HG03571 (cell line): ENCODE data around the gene SPATA31C1.
"Not testable (repeated sequence)": the region's sequence is repeated elsewhere in the genome, so short reads cannot be mapped to it uniquely, and the experiment has no call there.

Source experiments
- ATAC-seq: cut with Tn5 transposase; IDR thresholded peaks from one replicate; pipeline ENCODE4 v1.9.1; 2021; ENCODE audit not compliant: unreplicated experiment

SPATA31C1 gene

DNA sequence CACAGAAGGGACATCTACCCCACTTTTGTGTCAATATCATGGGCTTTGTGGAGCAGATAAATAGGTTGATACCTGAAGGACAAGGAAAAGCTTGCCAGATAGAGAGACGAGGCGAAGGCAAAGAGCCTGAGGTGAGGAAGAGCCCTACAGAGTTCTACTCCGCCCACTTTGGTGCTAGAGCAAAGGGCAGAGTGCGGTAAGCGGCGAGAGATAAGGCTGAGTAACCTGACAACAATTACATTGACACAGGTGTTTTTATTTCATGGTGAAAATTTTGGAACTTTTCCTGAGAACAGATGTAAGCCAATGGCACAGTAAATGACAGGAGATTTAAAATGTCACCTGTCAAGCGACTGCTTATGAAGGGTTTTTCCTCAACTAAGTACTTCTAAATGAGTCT, 16.7 kb downstream of the SPATA31C1 start:
- ATAC-seq = not testable (repeated sequence)

DNA sequence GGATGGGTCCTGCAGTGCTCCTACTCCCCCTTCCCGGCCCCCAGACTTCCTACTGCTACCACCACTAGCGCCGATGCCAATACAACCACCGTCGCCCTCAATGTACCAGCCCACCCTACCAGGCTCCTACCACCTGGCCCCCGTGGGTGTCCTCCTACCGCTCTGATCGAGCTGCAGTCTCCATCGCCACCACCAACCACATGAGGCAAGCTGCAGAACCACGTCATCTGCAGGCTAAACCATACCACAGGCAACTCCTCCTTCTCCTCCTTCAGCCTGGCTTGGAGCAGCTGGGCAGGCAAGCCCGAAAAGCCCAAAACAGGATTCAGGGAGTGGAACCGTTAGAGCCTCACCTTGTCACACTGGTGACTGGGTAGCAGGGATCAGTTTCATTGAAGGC, 19.6 kb downstream of the SPATA31C1 start:
- ATAC-seq = not testable (repeated sequence)

DNA sequence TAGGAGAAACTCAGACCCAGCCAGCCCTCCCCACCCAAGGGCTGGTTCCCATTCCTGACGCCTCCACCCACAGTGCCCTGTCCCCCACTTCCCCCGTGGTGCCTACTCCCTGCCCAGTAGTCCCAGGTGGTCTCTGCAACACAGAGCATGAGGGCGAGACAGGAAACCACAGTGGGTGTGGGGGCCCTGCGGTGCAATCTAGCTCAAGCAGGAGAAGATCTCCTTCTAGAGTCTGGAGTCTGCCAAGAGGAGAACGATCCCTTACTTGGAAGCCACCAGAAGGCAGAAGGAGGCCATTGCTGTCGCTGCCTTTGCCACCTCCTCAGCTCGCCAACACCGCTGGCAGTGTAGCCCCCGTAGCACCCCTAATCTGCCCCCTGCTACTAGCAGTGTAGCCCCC, 20.2 kb downstream of the SPATA31C1 start:
- ATAC-seq = not testable (repeated sequence)

DNA sequence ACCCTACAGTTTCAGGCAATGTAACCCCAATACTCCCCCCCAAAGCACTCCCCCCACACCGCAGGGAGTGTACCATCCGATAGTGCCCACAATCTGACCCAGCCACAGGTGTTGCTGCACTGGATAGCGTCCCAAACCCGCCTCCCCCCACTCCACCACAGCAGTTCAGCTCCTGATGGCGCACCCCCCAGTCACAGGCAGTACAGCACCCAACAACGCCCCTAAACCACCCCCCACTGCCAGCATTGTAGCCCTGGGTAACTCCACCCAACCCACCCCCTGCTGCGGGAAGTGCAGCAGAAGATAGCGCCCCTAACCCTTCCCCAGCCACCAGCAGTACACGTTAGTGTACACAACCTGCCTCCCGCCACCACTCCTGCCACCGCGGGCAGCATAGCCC, 20.6 kb downstream of the SPATA31C1 start:
- not testable (repeated sequence) for ATAC-seq

DNA sequence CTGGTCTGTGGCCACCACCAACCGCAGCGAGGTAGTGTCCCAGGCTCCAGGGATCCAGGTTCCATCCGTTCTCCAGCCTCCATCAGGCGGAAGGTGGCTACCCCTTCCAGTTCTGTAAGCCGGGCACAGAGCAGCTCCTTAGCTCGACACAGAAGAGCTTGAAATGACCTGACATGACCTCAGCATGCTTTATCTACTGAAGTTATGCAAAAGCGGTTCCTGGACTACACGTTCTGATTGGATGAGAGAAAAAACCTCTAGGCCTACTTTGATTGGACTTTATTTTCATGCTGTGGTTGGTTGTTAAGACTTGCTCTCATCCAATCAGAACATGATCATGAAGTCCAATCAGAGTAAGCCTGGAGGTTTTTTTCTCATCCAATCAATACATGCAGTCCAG, 21.3 kb downstream of the SPATA31C1 start:
- ATAC-seq = not testable (repeated sequence)

DNA sequence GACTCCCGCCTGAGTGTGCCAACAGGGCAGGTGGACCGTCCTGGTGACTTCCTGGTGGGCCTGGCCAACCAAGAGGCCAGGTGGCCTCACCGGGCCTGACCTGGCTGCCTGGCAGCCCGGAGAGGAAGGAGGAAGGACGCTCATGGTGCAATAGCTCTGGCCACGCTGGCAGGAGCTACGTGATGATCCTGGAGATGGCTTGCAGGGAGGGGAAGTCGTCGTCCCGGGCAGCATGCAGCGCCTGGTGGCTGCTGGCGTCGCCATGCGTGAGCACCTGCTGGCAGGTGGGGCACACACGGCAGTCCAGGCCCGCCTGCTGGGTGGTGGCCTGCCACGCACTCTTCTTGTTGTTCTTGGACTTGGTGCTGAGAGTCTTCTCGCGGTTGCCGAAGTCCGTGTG, 26.3 kb downstream of the SPATA31C1 start:
- ATAC-seq = no peak

DNA sequence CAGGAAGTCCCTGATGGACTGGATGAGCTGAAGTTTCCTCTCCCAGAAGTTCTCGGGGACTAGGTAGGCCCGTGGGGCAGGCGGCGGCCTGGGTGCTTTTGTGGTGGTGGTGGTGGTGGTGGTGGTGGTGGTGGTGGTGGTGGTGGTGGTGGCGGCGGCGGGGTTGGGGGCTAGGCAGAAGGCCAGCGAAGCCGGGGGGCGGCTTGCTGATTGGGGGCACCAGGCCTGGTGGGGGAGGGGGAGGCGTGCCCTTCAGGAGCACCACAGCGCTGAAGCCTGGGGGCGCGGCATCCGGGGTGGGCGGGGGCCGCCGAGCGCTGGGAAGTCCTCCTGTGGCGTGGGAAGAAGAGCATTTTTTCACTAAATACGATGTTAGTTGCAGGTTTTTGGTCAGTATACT, 26.9 kb downstream of the SPATA31C1 start:
- no peak for ATAC-seq

DNA sequence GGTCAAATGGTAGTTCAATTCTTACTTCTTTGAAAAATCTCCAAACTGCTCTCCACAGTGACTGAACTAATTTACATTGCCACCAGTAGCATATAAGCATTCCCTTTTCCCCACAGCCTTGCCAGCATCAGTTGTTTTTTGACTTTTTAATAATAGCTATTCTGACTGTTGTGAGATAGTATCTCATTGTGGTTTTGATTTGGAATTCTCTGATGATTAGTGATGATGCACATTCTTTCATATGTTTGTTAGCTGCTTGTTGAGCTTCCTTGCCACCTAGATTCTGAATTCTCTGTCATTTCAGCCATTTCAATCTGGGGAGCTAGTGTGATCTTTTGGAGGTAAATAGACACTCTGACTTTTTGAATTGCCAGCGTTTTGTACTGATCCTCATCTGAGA, 32.5 kb downstream of the SPATA31C1 start:
- ATAC-seq = no peak

DNA sequence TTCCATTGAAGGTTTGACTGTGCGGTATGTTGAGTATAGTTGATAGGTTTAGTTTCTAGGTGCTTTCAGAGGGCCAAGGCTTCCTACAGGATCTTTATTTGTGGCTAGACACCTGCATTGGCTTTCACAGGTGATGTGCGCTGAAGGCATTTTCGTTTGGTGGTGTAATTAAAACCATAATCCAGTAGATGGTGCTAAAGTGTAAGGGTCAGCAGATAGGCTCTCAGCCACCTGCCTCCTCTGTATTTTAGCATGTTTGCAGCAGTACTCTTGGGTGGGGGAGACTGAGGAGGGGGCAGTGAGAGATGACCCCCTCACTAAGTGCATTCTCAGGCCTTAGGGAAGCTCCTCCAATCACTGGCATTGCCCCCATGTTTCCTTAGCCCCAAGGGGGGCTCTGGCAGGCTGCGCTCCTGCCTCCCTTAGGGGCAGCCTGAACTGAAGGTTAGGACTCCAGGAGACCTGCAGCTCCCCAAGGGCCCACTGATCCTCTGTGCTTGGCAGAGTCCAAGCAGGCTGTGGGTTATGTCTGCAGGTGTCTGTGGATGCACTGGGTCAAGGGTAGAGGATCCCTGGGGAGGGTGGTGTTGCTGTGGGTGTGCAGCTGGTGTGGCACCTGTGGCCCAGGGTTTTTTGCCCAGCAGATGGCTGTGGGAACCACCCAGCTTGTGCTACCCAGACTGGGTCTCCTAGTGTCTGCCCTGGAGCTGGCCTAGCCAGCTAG, 33.2 kb downstream of the SPATA31C1 start:
- no peak for ATAC-seq

DNA sequence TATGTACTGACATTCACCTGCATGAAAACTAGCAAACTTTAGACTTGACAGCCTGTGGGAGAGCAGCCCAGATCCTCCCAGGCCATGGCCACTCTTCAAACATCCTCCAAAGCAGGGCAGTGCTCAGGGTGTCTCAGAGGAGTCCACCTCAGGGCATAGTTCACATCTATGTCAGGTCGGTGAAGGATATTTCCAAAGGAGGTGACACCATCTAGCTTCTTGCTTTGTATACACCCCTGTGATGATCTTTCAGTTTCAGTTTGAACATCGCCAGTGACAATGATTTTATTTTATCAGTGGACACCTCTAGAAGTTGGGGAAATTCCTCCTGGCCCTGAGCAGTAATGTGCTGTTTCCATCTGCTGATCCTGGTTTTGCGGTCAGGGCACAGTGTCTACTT, 36.5 kb downstream of the SPATA31C1 start:
- no peak for ATAC-seq

DNA sequence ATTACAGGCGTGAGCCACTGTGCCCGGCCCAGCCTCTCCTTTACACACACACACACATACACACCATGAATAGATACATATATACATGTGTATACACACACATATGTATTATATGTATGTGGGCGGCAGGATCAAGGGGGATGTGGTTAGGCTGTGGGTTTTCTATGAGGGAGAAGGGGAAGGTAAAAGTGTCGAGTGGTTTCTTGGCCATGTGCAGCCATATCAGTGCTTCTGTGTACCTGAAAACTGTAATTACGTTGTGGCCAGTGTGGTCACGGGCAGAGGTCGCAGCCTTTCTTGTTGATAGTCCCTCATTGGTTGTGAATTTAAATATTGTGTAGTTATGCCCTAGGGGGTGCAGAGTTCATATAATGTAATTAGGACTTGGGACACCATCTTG, 40.1 kb downstream of the SPATA31C1 start:
- ATAC-seq = no peak

DNA sequence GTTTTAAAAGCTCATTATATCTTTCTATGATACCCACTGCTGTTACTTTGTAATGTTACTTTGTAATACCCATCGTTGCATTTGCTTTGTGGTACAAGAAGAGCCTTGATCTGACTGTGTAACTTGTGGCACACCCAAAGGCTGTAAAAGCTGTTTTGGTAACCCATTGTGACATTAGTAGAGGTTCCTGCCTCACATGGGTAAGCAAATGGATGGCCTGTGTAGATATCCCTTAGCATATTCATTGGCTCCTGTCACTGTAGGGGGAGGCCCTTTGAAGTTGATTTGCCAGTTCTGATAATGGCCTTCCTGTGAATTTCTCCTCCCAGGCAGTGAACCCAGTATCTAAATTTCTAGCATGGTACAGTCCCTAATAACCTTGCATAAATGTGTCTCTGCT, 40.8 kb downstream of the SPATA31C1 start:
- ATAC-seq = no peak

DNA sequence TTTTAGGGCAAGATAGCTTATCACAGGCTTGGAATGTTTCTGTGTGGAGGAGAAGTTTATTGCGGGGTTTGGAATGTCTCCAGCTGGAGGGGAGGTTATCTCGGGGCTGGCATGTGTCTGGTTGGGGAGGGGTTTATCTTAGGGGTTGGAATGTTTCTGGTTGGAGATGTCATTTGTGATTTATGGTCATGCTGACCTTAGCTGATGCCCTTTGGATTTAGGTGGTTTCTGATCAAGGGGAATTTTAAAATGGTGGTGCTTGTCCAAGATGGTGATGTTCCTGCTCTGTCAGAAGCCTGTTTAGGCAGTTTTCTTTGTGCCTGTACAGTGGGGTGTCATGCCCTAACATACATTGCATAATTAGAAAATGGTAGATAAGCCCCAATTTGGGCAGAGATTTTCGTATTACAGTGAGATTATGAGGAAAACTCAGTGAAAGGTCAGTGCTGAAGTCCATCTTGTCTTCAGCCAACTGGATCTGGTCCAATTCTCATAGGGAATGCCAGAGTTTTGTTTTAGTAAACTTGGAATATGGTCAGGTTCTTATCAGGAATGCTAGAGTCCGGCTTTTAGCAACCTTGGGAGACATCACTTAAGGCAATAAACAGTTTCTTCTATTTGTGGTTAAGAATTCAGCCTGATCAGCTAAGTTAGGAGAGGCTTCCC, 42.3 kb downstream of the SPATA31C1 start:
- no peak for ATAC-seq

DNA sequence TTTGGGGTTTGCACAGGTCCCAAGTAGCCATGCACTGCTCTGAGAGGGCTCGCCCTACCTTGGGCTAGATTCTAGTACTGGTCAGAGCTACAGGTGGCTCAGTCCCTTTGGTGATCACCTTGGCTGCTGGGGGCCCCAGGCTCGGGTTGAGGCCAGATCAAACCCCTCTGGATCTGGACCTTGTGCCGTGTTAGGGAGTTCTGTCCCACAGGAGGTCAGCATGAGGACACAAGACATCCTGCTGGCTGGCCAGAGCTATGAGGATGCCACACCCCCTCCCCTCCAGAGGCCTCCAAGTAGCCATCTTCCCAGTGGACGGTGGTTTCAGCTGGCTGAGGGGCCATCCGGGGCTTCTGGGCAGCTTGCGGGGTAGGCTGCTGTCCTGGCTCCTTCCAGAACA, 46.0 kb downstream of the SPATA31C1 start:
- no peak for ATAC-seq

DNA sequence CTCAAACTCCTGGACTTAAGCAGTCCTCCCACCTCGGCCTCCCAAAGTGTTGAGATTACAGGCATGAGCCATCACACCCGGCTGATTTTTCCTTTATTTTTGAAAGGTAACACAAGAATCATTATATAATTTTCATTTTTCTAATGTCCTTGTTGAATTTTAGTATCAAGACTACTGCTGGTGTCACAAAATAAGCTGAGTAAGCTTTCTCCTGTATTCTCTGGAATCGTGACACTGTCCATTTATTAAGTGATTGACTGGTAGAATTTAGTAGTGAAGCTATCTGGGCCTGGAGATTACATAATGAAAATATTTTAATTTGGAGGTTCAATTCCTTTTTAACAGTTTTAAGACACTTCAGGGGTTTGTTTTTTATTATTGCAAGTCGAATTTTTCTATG, 47.1 kb downstream of the SPATA31C1 start:
- no peak for ATAC-seq

DNA sequence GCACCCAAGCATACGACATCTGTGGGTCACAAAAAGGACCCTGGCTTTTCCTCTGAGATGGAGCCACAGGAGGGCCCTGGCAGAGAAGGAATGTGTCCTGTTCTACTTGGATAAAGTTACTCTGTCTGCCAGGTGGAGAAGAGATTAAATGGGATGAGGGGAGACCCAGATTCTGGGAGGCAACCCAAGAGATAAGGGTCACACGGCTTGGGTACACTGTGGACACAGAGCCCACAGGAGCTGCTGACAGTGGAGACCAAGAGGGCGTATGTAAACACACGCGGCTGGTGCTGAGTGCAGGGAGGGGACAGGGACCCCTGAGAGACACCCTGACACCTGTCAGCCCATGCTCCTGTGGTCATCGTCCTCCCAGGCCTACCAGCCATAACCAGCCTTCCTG, 50.4 kb downstream of the SPATA31C1 start:
- no peak for ATAC-seq

DNA sequence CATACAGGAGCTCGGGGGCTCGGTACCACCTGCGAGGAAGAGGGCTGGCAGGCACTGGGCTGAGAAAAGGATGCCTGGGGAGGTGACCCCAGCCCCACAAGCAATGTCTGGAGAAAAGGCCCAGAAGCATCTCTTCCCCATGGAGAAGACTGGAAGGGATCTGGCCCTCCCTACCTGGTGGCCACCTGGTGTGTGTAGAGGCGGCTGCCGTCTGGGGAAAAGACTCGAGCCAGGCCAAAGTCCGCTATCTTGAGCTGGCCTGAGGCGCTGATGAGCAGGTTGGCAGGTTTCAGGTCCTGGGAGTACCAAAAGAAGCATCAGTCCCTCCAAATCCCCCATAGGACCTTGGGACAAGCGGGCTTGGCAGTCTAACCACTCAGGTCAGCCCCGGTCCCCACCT, 52.8 kb downstream of the SPATA31C1 start:
- ATAC-seq = no peak

DNA sequence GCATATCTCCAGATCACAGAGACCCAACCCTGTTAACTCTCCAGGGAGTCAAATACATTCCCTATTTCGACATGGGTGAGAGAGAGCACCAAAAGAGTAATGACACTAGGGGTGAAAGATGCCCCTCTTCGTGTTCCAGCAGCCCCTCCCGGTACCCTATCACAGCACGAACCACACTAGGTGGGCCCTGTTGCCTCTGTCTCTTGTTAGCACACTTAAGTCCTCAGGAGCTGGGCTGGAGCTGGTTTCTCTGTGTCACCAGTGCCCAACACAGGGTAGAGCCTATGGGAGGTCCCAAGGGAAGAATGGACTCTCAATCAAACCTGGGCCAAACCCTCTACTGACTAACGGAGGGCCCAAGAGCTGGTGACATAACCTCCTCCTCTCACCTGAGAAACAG, 55.4 kb downstream of the SPATA31C1 start:
- no peak for ATAC-seq
